Neural crest cell (in vitro differentiated cells): Measurements from ENCODE around the gene RAB3C. TPM values are rescaled to one million over a fixed set of nuclear protein-coding genes. Genes with fewer than 3 reads are reported as not detected.

Experiments used
- DNase-seq: peaks from one replicate; pipeline ENCODE4 v3.0.0; 2021; ENCODE audit warnings: low read depth, mixed read lengths, low spot score
- H3K27ac Mint-ChIP-seq: one replicate; pipeline ENCODE4 v1.8.0; 2021; ENCODE audit warnings: mild to moderate bottlenecking, mixed read lengths; ENCODE audit not compliant: unreplicated experiment
- H3K27me3 Mint-ChIP-seq: 2 replicates; pipeline ENCODE4 v1.8.0; 2021; ENCODE audit warnings: low read depth, mild to moderate bottlenecking, mixed read lengths
- H3K36me3 Mint-ChIP-seq: 2 replicates; pipeline ENCODE4 v1.8.0; 2021; ENCODE audit warnings: low read depth, mild to moderate bottlenecking, mixed read lengths
- H3K4me1 Mint-ChIP-seq: 2 replicates; pipeline ENCODE4 v1.8.0; 2021; ENCODE audit warnings: mixed read lengths
- H3K4me3 Mint-ChIP-seq: one replicate; pipeline ENCODE4 v1.8.0; 2021; ENCODE audit warnings: mild to moderate bottlenecking, mixed read lengths
- H3K9me3 Mint-ChIP-seq: 2 replicates; pipeline ENCODE4 v1.8.0; 2021; ENCODE audit warnings: mixed read lengths
- total RNA-seq: library from RNA; stranded (reverse); gene quantifications from 2 replicates; pipeline ENCODE4 v1.2.1, GENCODE V29; 2021
- TF ChIP-seq, protein P1 (sequence below): fragments of 200-600 bp; sonication (generic); conservative IDR thresholded peaks from 2 replicates; pipeline ENCODE4 v1.5.0; 2021; ENCODE audit warnings: antibody characterized with exemption, mild to moderate bottlenecking

Gene RAB3C
- total RNA-seq, 1 donor from 2014 or later, result 13.6 TPM

- Mint-ChIP-seq H3K36me3 (peaks cover 12% of the 10 kb centered on the region), H3K27me3 (no peaks in the 10 kb centered on the region), H3K4me1 (peaks cover 15% of the 10 kb centered on the region), H3K4me3 (no peak overlapping the region), H3K9me3 (peaks cover 12% of the 10 kb centered on the region), H3K27ac (no peak overlapping the region)
- DNase-seq, result no peak
- TF ChIP-seq, protein P1, sequence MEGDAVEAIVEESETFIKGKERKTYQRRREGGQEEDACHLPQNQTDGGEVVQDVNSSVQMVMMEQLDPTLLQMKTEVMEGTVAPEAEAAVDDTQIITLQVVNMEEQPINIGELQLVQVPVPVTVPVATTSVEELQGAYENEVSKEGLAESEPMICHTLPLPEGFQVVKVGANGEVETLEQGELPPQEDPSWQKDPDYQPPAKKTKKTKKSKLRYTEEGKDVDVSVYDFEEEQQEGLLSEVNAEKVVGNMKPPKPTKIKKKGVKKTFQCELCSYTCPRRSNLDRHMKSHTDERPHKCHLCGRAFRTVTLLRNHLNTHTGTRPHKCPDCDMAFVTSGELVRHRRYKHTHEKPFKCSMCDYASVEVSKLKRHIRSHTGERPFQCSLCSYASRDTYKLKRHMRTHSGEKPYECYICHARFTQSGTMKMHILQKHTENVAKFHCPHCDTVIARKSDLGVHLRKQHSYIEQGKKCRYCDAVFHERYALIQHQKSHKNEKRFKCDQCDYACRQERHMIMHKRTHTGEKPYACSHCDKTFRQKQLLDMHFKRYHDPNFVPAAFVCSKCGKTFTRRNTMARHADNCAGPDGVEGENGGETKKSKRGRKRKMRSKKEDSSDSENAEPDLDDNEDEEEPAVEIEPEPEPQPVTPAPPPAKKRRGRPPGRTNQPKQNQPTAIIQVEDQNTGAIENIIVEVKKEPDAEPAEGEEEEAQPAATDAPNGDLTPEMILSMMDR, result no peak
Observed at GRCh38 chr5:58716713-58717112, 133.8 kb downstream of the RAB3C start.

- no peaks in the 10 kb centered on the region for H3K27me3 Mint-ChIP-seq
- TF ChIP-seq, protein P1, result no peak
- H3K27ac Mint-ChIP-seq, result no peak overlapping the region
- no peak for DNase-seq
- peaks cover 12% of the 10 kb centered on the region for H3K36me3 Mint-ChIP-seq
- H3K9me3 Mint-ChIP-seq, result peaks cover 12% of the 10 kb centered on the region
- H3K4me3 Mint-ChIP-seq, result no peak overlapping the region
- H3K4me1 Mint-ChIP-seq, result peaks cover 20% of the 10 kb centered on the region
Observed at GRCh38 chr5:58717303-58718007, 134.6 kb downstream of the RAB3C start.

DNA sequence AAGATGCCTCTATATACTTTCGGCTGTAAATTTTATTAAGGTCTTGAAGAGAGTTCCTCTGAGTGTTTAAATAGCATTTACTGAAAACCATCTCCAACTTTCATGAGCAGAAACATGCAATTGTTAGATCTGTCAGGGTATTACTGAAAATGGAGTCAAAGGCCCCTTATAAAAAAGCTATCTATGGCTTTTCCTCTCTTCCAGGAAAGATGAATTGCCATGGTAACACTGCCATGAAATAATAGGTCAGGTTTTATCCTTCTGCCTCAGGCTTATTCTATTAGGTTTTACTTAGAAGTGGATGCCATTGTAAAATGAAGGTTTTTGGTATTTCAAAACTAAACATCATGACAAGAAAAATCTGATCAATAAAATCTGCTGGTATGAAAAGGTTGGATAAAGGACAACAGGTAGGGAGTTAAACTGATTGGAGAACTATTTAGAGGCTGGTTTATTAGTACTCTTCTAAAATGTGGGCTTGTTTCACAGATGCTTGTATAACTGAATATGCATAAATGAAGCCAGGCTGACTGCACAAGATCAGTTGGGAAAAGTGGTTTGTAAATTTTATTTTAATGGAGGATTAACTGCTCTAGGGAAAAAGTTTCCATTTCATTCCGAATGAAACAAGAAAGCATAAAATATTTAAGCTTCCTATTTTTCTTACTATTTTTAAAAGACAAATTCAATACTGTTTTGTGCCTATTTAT lies 135.5 kb downstream of the RAB3C start:
- H3K27ac Mint-ChIP-seq, result no peak overlapping the region
- H3K4me3 Mint-ChIP-seq, result no peak overlapping the region
- H3K4me1 Mint-ChIP-seq, result peaks cover 20% of the 10 kb centered on the region
- TF ChIP-seq, protein P1, result no peak
- peaks cover 8% of the 10 kb centered on the region for H3K36me3 Mint-ChIP-seq
- no peak for DNase-seq
- H3K27me3 Mint-ChIP-seq, result no peaks in the 10 kb centered on the region
- H3K9me3 Mint-ChIP-seq, result peaks cover 9% of the 10 kb centered on the region

- DNase-seq, result no peak
- Mint-ChIP-seq H3K36me3 (peaks cover 5% of the 10 kb centered on the region), H3K27ac (no peak overlapping the region), H3K27me3 (no peaks in the 10 kb centered on the region), H3K9me3 (no peaks in the 10 kb centered on the region), H3K4me3 (no peak overlapping the region), H3K4me1 (peaks cover 20% of the 10 kb centered on the region)
- TF ChIP-seq, protein P1, result no peak
Observed at GRCh38 chr5:58722160-58722559, 139.3 kb downstream of the RAB3C start.

DNA sequence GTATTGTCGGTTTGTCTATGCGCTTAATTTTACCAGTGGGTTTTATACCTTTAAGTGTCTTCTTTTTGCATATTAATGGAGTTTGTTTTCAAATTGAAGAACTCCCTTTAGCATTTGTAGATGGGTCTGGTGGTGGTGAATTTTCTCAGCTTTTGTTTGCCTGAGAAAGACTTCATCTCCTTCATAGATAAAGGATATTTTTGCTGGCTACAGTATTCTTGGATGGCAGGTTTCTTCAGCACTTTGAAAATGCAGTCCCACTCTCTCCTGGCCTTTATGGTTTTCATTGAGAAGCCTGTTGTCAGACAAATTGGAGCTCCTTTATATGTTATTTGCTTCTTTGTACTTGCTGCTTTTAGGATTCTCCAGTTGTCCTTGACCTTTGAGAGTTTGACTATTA lies 142.1 kb downstream of the RAB3C start:
- TF ChIP-seq, protein P1, result no peak
- H3K9me3 Mint-ChIP-seq, result no peaks in the 10 kb centered on the region
- DNase-seq, result no peak
- H3K27me3 Mint-ChIP-seq, result no peaks in the 10 kb centered on the region
- H3K36me3 Mint-ChIP-seq, result peaks cover 8% of the 10 kb centered on the region
- no peak overlapping the region for H3K4me3 Mint-ChIP-seq
- peaks cover 7% of the 10 kb centered on the region for H3K4me1 Mint-ChIP-seq
- no peak overlapping the region for H3K27ac Mint-ChIP-seq
